GM12801 (cell line): ENCODE data around the gene GFRA4.

ENCODE experiments used
- CTCF ChIP-seq: IDR thresholded peaks from one replicate; pipeline ENCODE4 v1.5.1; 2011; ENCODE audit warnings: control low read depth; ENCODE audit not compliant: insufficient read length; ENCODE audit errors: extremely low read depth

Gene GFRA4

GRCh38 chr20:3663031-3663701 lies at the start of gene GFRA4:
Gene GFRA4, minus strand, starts transcription at chr20:3663399. Its CDS starts 0 bp downstream, at chr20:3663399.
- TF ChIP-seq CTCF = no peak

- no peak for TF ChIP-seq CTCF
Observed at GRCh38 chr20:3712279-3712873, 49.2 kb upstream of the GFRA4 start, which contains the start of gene SIGLEC1. Gene SIGLEC1, minus strand, starts transcription at chr20:3712600. Its CDS starts 5,472 bp downstream, at chr20:3707128.

GRCh38 chr20:3711484-3711941 lies 48.3 kb upstream of the GFRA4 start:
- no peak for TF ChIP-seq CTCF

GRCh38 chr20:3710703-3711483 lies 47.7 kb upstream of the GFRA4 start:
- TF ChIP-seq CTCF = no peak

- no peak for TF ChIP-seq CTCF
Observed at GRCh38 chr20:3710011-3710466, 46.8 kb upstream of the GFRA4 start.

GRCh38 chr20:3707508-3707899 lies 44.3 kb upstream of the GFRA4 start:
- TF ChIP-seq CTCF = no peak
